Forelimb muscle (tissue), 1 donor: ENCODE results near the gene RGS18. TPM values are rescaled to one million over a fixed set of nuclear protein-coding genes. Genes with fewer than 3 reads are reported as not detected.
A peak's percentile ranks its signal among the peaks of the same experiment; 100 is the strongest.
"Not testable (repeated sequence)": the region's sequence is repeated elsewhere in the genome, so short reads cannot be mapped to it uniquely, and the experiment has no call there.

Experiments used
- DNase-seq: peaks from one replicate; pipeline ENCODE4 v3.0.0-alpha.2; 2013; ENCODE audit warnings: low read depth
- polyA plus RNA-seq: library from polyadenylated mRNA; unstranded; fragments of 120-200 nt; gene quantifications from one replicate; pipeline ENCODE4 v1.2.1, GENCODE V29; 2013; ENCODE audit not compliant: insufficient read length

The RGS18 gene, protein sequence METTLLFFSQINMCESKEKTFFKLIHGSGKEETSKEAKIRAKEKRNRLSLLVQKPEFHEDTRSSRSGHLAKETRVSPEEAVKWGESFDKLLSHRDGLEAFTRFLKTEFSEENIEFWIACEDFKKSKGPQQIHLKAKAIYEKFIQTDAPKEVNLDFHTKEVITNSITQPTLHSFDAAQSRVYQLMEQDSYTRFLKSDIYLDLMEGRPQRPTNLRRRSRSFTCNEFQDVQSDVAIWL
- polyA plus RNA-seq, result 0.95 TPM

GRCh38 chr1:192158181-192158580, at the start of gene RGS18:
Gene RGS18, plus strand, starts transcription at chr1:192158462. Its CDS starts 176 bp downstream, at chr1:192158638.
- peak; percentile 20 for DNase-seq

DNA sequence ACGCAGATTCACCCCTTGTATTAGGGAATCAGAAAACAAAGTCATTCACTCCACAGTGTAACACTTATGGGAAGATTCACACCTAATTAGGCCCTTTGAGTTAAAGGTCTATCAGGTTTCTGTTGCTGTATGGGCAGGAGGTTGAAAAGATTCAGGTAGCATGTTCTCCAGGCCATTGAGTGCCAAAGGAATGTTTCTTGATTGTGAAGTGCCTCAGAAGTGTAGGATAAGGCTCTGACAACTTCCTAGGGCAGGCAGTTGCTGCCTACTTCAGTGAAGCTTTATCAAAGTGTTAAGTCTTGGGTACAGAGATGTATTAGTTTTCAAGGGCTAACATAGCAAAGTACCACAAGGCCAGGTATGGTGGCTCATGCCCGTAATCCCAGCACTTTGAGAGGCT, 48.7 kb upstream of the RGS18 start:
- DNase-seq, result no peak

DNA sequence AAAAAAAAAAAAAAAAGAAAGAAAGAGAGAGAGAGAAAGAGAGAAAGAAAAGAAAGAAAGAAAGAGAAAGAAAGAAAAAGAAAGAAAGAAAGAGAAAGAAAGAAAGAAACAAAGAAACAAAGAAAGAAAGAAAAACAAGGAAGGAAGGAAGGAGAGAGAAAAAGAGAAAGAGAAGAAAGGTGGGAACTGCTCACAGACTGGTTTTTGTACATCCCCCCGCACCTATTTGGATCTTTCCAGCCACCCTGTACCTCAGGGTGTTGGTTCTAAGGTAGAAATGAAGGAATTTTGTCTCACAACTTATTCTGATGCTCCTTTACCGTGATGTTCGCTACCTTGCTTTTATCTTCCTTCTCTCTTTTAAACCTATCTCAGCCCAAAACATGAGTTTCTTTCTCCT, 43.3 kb upstream of the RGS18 start:
- no peak for DNase-seq

DNA sequence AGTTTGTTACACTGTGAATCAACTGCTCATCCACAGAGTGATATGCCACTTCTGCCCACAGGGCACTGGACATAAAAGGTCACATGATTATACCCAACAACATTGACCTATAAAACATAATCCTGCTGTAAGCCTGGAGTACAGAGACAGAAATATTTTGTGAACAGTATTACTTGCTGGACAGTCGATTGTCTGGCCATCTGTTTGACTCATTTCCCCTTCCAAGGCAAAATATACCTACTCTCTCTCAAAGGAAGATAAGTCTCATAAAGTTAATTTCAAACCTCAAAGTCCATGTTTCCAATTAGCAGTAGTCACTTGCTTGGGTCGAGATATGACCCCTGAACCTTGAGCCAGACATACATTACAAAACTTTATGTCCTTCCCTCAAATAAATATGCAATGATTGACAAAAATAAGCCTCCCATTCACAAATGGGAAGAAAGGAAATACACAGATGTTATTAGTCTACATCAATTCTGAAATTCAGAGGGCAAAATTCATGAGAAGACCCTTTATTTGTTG, 39.3 kb upstream of the RGS18 start:
- DNase-seq, result no peak

DNA sequence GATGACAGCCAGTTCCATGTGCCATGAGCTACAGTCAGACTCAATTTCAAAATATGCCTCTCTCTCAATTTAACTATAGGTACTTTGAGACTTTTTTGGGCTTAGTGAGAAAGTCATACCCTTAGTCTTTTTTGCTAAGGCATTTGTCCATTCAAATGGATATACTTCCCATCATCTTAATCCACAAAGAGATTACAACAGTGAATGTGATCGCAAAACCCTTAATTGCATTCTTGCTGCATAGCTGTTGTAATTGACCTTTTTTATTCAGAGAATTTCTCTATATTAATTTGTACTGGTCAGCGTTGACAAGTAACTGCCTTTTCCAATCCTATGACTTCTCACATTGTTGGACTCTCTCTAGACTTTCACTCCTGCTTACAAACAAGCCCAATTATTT, 38.6 kb upstream of the RGS18 start:
- no peak for DNase-seq

- no peak for DNase-seq
Observed at GRCh38 chr1:192122668-192123067, 35.6 kb upstream of the RGS18 start.

DNA sequence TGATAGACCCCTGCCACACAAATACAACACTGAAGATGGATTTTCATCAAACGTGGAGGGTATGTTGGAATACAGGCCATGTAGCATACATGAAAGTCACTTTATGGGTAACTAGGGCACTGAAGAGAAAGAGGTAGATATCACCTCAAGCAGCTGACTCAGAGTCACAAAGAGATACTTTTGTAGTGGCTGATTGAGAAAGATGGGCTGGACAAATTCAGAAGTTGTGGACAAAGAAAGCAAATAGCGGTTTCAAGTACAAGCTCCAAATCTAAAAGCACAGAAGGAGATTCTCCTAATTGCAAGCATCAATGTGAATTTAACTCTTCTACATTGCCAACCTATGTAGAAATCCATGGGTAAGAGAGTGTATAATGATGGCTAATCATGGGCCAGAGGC, 35.0 kb upstream of the RGS18 start:
- no peak for DNase-seq

GRCh38 chr1:192126030-192126619, 32.1 kb upstream of the RGS18 start:
- DNase-seq, result no peak

DNA sequence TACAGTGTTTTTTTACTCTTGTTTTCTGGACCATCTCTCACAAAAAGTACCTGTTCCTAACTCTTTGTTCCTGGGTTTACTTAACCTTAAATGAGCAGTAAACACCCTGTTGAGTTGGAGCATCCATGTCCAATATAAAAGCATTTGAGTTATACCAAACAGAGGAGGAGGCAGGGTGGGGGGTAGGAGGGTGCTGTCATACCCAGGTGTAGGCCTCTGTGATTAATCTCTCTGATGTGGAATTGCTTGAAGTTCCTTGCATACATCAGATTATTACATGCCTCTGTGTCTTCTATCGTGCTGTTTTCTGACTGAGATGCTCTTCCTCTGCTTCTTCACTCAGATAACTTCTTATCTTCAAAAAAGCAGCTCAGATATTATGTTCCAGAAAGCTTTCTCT, 28.1 kb upstream of the RGS18 start:
- no peak for DNase-seq

DNA sequence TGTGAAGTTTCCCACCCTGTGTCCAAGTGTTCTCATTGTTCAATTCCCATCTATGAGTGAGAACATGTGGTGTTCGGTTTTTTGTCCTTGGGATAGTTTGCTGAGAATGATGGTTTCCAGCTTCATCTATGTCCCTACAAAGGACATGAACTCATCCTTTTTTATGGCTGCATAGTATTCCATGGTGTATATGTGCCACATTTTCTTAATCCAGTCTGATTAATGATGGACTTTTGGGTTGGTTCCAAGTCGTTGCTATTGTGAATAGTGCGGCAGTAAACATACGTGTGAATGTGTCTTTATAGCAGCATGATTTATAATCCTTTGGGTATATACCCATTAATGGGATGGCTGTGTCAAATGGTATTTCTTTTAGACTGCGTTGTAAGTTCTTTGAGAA, 27.4 kb upstream of the RGS18 start:
- DNase-seq, result not testable (repeated sequence)

DNA sequence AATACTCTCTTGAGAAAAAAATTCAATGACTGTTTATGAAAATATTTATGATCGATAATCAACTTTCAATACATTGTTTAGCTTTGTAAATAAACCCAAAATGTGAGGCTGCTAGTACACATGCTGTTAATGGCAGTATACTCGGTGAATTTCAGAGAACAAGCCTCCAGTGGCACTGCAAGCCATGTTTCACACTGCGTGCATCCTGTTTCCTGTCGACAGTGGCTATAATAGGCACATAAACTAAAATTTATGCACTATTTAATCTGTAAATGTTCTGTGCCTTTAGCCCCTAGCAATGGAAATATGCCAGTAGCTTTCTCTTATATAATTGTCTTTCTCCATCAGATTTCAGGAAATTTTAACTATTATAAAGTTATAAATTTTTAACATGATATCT, 26.3 kb upstream of the RGS18 start:
- no peak for DNase-seq

DNA sequence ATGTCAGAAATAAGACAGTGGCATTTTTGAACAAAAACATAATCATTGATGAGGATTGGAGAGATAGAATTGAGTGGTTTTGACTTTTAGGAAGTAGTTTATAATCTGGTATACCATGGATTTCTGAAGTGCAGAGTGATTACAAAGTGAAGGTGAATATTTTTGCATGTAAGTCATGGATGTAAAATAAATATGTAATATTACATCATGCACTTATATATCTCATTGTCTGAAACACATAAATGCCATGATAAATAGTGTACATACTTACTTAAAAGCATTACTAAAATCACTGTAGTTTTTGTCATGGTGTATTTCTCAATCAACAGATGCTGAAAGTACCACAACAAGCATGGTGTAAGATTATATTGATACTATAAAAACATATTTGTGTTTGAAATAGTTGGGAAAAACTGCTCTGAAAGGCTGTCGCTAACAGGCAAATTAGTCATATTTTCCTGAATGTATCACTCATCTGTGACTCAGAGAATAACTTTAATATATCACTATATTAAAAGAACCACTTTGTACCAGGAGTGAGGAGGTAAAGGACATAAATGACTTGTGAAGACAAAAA, 24.8 kb upstream of the RGS18 start:
- no peak for DNase-seq

- no peak for DNase-seq
Observed at GRCh38 chr1:192140382-192140781, 17.9 kb upstream of the RGS18 start.

DNA sequence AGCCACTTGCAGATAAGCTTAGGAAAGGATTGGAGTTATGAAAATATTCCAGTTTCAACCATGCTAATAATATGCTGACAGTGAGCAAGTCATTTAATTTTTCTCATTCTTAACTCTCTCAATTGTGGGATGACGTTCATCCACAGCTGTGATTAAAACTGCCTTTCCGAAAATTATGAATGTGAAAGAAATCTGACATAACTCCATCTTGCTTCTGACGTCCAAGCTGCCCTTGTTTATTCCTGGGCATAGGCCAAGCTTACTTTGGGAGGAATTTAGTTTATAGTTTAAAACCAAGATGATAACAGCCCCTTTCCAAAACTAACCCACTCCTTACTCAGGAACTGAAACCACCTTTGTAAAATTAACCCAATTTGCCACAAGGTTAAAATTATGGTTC, 11.0 kb upstream of the RGS18 start:
- no peak for DNase-seq

DNA sequence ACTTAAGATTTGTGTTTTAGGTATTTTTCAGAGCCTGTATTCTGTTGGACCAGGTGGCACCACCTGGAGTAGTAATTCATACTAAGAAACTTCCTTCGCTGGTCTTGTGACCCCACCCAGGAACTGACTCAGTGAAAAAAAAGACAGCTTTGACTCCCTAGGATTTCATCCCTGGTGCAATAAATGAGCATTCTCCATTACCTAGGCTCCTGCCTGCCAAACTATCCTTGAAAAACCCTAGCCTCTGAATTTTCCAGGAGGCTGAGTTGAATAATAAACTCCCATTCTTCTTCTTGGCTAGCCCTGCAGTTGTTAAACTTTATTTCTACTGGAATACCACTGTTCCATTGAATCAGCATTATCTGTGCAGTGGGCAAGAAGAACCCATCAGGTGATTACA, 10.6 kb upstream of the RGS18 start:
- DNase-seq, result no peak

DNA sequence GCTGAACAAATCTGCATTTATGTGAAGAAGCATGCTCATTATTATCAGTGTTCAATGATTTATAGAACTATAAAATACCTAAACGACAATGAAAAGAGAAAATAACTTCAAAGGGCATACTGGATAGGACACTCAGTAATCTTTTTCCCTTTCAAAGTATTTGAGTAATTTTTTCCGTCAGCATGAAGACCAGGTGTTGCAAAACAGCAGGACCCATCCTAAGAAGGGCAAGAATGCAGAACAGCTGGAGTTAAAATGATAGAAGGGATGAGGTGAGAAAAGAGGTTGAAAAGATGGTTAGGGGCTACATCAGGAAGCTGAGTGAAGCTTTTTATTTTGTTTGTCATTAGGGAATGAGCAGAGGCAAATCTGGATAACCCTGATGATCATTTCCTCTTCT, 7.1 kb upstream of the RGS18 start:
- DNase-seq, result no peak

- no peak for DNase-seq
Observed at GRCh38 chr1:192153276-192153675, 5.0 kb upstream of the RGS18 start.

- no peak for DNase-seq
Observed at GRCh38 chr1:192157067-192157466, 1.2 kb upstream of the RGS18 start.

GRCh38 chr1:192159014-192159413, 752 bp downstream of the RGS18 start:
- DNase-seq, result no peak

GRCh38 chr1:192159781-192160180, 1.5 kb downstream of the RGS18 start:
- DNase-seq, result no peak

DNA sequence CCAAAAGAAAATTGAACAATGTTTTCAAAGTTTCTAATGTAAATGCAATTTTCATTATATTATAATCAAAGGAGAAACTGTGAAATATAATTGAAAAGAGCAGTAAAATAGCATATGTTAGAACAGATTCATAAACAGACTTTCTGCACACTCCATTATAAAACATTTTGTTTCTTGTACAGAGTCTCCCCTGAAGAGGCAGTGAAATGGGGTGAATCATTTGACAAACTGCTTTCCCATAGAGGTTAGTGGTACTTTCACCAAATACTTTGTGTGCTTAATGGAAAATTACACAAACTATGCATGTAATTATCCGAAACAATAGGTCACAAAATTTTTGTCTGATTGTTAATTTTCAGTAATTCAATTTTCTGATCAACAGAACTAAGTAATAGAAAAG, 1.9 kb downstream of the RGS18 start:
- no peak for DNase-seq

DNA sequence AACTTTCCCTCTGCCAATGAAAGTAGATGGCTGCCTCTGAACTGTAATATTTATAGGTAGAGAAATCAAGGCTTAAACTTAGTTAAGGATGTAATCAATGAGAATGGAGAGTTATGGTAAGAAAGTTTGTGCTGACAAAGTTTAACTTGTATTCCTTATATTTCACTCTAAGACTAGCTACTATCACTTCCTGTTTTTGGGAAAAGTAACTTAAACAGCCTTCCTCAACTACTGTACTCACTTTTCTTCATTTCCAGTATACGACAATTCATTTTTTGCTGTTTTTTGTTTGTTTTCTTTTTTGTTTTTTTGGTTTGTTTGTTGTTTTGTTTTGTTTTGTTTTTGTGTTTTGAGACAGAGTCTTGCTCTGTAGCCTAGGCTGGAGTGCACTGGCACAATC, 3.7 kb downstream of the RGS18 start:
- DNase-seq, result no peak

DNA sequence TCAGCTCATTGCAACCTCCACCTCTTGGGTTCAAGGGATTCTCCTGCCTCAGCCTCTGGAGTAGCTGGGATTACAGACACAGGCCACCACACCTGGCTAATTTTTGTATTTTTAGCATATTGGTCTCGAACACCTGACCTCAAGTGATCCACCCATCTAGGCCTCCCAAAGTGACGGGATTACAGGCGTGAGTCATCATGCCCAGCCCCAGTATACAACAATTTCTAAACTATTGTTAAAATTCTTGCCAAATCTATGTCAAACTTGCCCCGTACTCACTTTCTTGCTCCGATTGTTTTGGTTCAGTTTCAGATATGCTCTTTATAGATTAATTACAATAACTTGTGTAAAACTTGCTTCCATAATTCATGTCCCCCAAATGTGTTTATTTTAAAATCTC, 4.1 kb downstream of the RGS18 start:
- no peak for DNase-seq
